GM19240 (cell line): ENCODE results near the gene MARVELD2.
A peak's percentile ranks its signal among the peaks of the same experiment; 100 is the strongest.

Source experiments
- DNase-seq: peaks from one replicate; pipeline ENCODE4 v3.0.0; 2011; ENCODE audit warnings: low spot score; ENCODE audit not compliant: insufficient read length

The MARVELD2 gene

GRCh38 chr5:69492923-69493395 is 78.0 kb downstream of the MARVELD2 start:
- DNase-seq: peak; percentile 49

GRCh38 chr5:69493396-69494133 is 78.6 kb downstream of the MARVELD2 start:
- DNase-seq: peak; percentile 30
